GM12878 (cell line): Measurements from ENCODE around the gene COX6A1. TPM values are rescaled to one million over a fixed set of nuclear protein-coding genes. Genes with fewer than 3 reads are reported as not detected.

Experiments
- ASH2L ChIP-seq: fragments of 300-600, 200-600 bp; sonication (generic); IDR thresholded peaks from 2 replicates; pipeline ENCODE4 v1.6.1; 2017; ENCODE audit warnings: low read depth, mild to moderate bottlenecking, borderline replicate concordance
- ATF3 ChIP-seq: IDR thresholded peaks from 2 replicates; pipeline ENCODE4 v1.6.1; 2011; ENCODE audit warnings: low read depth, mild to moderate bottlenecking, low read length, moderate library complexity, borderline replicate concordance; ENCODE audit errors: extremely low read depth
- BCL3 ChIP-seq: IDR thresholded peaks from 2 replicates; pipeline ENCODE4 v1.6.1; 2011; ENCODE audit warnings: borderline replicate concordance, low read depth, mild to moderate bottlenecking, moderate library complexity, low read length; ENCODE audit not compliant: insufficient read depth, poor library complexity, severe bottlenecking
- EP300 ChIP-seq, 2 experiments: fragments of 150-350 bp in 1 of 2; IDR thresholded peaks; 2 replicates each; pipeline ENCODE4 v1.6.1; 2011 to 2012; ENCODE audit warnings: low read depth in 2 of 2, low read length in 2 of 2, borderline replicate concordance in 1 of 2, improper control_type of control experiment in 1 of 2, inconsistent platforms in 1 of 2; ENCODE audit not compliant: control insufficient read depth in 1 of 2
- IRF5 ChIP-seq: fragments of 450-650 bp; IDR thresholded peaks from 2 replicates; pipeline ENCODE4 v1.6.1; 2017; ENCODE audit warnings: borderline replicate concordance
- YY1 ChIP-seq: IDR thresholded peaks from 2 replicates; pipeline ENCODE4 v1.6.1; 2011; ENCODE audit warnings: low read depth, mild to moderate bottlenecking, low read length
- ZNF207 ChIP-seq: fragments of 450-650 bp; IDR thresholded peaks from 2 replicates; pipeline ENCODE4 v1.6.1; 2014; ENCODE audit warnings: antibody characterized with exemption, mild to moderate bottlenecking, borderline replicate concordance
- polyA plus RNA-seq, 11 experiments: library from polyadenylated mRNA; depleted of rRNA in 4 of 11; unstranded in 6 of 11; stranded (reverse) in 5 of 11; fragments of >200 nt; fragmentation: Nextera tagmentation in 4 of 11; fragmentation: Illumina TruSeq in 1 of 11; extraction: Ambion mirVana in 4 of 11; extraction: Trizol in 1 of 11; gene quantifications; 1 replicate in 1 of 11; 2 replicates in 10 of 11; pipeline versions ENCODE4 v1.2.1 to v1.2.3, GENCODE V29; 2011 to 2016; ENCODE audit warnings: inconsistent platforms in 2 of 11, missing spikeins in 2 of 11, low read depth in 1 of 11
- total RNA-seq, 4 experiments: library from RNA; depleted of rRNA in 3 of 4; stranded (reverse); fragments of >200 nt in 3 of 4; fragmentation: Illumina TruSeq in 1 of 4; extraction: Trizol in 1 of 4; gene quantifications; 2 replicates each; pipeline versions ENCODE4 v1.2.1 to v1.2.3, GENCODE V29; 2013 to 2021
- TF ChIP-seq, protein P1 (sequence below): fragments of 450-650 bp; IDR thresholded peaks from 2 replicates; pipeline ENCODE4 v1.6.1; 2016; ENCODE audit warnings: mild to moderate bottlenecking, moderate library complexity, borderline replicate concordance
- TF ChIP-seq, protein P2 (sequence below), 3 experiments: IDR thresholded peaks in 2 of 3; conservative IDR thresholded peaks in 1 of 3; 2 replicates each; pipeline ENCODE4 v1.5.1; 2011; ENCODE audit warnings: low read depth in 3 of 3, low read length in 3 of 3, mild to moderate bottlenecking in 3 of 3, control low read depth in 2 of 3, moderate library complexity in 2 of 3, inconsistent platforms in 1 of 3, mixed read lengths in 1 of 3; ENCODE audit not compliant: control insufficient read depth in 2 of 3, insufficient read depth in 1 of 3; ENCODE audit errors: extremely low read depth in 1 of 3

COX6A1 gene
- total and polyA plus RNA-seq, 10 of the 15 experiments (the other 5 are each of a cell fraction or from before 2014, with no cell fraction given), result 408 to 2,723 (median 1,019) TPM

DNA sequence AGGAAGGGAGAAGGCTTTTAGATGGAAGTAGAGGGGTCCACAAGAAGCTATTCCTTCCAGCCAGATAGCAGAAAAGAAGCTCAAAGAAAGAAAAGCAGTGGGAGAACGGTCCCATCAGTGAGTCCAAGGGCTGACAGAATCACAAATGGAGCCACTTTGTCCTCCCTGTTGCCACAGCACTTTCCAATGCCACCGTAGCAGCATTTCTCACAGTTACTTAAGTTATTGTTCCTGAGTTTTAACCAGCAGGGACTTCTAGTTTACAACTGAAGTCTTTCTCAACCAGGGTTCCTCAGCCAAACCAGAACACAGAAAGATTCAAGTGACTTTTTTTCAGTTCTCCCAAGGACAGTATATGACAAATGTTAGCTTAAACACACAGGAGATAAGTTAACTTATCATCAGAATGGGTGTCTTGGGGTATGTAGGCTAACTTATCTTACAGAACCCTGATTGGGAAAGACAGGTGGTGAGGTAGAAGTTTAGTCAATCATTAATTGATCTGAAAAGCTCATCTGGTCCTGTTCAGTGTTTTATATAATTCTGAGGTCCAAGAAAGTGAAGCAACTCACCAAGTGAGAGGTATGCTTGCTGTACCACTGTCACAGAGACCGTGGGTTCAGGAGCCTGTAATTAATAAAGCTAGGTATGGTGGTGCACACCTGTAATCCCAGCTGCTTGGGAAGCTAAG is 15.3 kb downstream of the COX6A1 start (continued):
- no peak for TF ChIP-seq ATF3
- TF ChIP-seq BCL3, result no peak
- no peak for TF ChIP-seq EP300 (IDR thresholded peaks at IDR 0.05; ENCODE audit: borderline replicate concordance in 1 of 2, control insufficient read depth in 1 of 2, low read depth in 2 of 2, low read length in 2 of 2)
- TF ChIP-seq, protein P1, sequence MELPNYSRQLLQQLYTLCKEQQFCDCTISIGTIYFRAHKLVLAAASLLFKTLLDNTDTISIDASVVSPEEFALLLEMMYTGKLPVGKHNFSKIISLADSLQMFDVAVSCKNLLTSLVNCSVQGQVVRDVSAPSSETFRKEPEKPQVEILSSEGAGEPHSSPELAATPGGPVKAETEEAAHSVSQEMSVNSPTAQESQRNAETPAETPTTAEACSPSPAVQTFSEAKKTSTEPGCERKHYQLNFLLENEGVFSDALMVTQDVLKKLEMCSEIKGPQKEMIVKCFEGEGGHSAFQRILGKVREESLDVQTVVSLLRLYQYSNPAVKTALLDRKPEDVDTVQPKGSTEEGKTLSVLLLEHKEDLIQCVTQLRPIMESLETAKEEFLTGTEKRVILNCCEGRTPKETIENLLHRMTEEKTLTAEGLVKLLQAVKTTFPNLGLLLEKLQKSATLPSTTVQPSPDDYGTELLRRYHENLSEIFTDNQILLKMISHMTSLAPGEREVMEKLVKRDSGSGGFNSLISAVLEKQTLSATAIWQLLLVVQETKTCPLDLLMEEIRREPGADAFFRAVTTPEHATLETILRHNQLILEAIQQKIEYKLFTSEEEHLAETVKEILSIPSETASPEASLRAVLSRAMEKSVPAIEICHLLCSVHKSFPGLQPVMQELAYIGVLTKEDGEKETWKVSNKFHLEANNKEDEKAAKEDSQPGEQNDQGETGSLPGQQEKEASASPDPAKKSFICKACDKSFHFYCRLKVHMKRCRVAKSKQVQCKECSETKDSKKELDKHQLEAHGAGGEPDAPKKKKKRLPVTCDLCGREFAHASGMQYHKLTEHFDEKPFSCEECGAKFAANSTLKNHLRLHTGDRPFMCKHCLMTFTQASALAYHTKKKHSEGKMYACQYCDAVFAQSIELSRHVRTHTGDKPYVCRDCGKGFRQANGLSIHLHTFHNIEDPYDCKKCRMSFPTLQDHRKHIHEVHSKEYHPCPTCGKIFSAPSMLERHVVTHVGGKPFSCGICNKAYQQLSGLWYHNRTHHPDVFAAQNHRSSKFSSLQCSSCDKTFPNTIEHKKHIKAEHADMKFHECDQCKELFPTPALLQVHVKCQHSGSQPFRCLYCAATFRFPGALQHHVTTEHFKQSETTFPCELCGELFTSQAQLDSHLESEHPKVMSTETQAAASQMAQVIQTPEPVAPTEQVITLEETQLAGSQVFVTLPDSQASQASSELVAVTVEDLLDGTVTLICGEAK, result no peak
- TF ChIP-seq ZNF207, result no peak
- TF ChIP-seq IRF5, result no peak
- no peak for TF ChIP-seq ASH2L
- TF ChIP-seq, protein P2, sequence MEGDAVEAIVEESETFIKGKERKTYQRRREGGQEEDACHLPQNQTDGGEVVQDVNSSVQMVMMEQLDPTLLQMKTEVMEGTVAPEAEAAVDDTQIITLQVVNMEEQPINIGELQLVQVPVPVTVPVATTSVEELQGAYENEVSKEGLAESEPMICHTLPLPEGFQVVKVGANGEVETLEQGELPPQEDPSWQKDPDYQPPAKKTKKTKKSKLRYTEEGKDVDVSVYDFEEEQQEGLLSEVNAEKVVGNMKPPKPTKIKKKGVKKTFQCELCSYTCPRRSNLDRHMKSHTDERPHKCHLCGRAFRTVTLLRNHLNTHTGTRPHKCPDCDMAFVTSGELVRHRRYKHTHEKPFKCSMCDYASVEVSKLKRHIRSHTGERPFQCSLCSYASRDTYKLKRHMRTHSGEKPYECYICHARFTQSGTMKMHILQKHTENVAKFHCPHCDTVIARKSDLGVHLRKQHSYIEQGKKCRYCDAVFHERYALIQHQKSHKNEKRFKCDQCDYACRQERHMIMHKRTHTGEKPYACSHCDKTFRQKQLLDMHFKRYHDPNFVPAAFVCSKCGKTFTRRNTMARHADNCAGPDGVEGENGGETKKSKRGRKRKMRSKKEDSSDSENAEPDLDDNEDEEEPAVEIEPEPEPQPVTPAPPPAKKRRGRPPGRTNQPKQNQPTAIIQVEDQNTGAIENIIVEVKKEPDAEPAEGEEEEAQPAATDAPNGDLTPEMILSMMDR (IDR thresholded peaks at IDR 0.05 in 2 of 3, conservative IDR thresholded peaks at IDR 0.05 in 1 of 3; ENCODE audit: control insufficient read depth in 2 of 3, extremely low read depth in 1 of 3, insufficient read depth in 1 of 3, low read depth in 3 of 3, low read length in 3 of 3), result no peak
- no peak for TF ChIP-seq YY1
